HEK293 (cell line): Measurements from ENCODE around the gene CKB.
A peak's percentile ranks its signal among the peaks of the same experiment; 100 is the strongest.

ENCODE experiments used
- ZNF776 ChIP-seq: fragments of 450-650 bp; formaldehyde crosslinking; IDR thresholded peaks from 2 replicates; pipeline ENCODE4 v1.5.0; 2017; ENCODE audit warnings: missing biosample characterization, missing genetic modification characterization, borderline replicate concordance
- TF ChIP-seq, protein P1 (sequence below): fragments of 450-650 bp; formaldehyde crosslinking; IDR thresholded peaks from 2 replicates; pipeline ENCODE4 v1.5.1; 2016; ENCODE audit warnings: missing biosample characterization, missing genetic modification characterization, low read depth
- TF ChIP-seq, protein P2 (sequence below): fragments of 450-650 bp; formaldehyde crosslinking; IDR thresholded peaks from 2 replicates; pipeline ENCODE4 v1.5.1; 2016; ENCODE audit warnings: missing biosample characterization, missing genetic modification characterization
- TF ChIP-seq, protein P3 (sequence below): fragments of 450-650 bp; formaldehyde crosslinking; conservative IDR thresholded peaks from 2 replicates; pipeline ENCODE4 v1.5.1; 2016; ENCODE audit warnings: low read depth, missing biosample characterization, missing genetic modification characterization
- TF ChIP-seq, protein P4 (sequence below): fragments of 450-650 bp; formaldehyde crosslinking; IDR thresholded peaks from 2 replicates; pipeline ENCODE4 v1.5.1; 2016; ENCODE audit warnings: missing biosample characterization, missing genetic modification characterization

DNA sequence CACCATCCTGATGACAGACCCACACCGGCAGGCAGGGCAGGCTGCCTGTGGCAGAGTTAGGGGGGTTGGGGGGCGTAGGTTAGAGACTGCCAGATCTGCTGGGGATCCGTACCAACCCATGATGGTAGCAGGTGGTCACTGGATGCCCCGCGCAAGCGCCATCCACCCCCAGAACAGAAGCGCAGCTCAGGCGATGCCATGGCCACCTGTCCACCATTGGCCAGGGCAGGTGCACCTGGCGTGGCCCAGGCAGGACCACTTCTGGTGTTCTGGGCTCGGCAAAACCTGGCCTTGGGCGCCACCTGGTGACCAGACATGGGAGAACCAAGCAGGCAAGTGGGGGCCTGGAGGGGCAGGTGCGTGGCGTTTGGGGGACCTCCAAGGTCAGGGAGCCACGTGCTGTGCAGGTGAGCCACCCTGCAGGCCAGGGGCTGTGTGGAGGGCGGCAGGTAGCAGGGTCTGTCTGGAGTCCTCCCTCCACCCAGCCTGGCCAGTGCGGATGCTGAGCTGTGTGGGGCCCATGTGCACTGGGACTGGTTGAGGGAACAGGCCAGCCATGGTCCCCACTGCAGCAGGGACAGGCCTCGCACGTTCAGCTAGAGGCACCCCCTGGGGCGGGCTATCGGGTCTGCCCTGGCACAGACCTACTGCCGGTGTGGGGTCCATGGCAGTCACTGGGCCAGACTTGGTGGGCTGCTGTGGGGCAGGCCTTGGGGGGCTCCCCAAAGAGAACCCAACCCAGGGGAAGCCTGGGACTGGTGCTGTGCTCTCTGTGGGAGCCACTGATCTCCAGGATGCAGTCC is 24.2 kb upstream of the CKB start:
- TF ChIP-seq, protein P1, sequence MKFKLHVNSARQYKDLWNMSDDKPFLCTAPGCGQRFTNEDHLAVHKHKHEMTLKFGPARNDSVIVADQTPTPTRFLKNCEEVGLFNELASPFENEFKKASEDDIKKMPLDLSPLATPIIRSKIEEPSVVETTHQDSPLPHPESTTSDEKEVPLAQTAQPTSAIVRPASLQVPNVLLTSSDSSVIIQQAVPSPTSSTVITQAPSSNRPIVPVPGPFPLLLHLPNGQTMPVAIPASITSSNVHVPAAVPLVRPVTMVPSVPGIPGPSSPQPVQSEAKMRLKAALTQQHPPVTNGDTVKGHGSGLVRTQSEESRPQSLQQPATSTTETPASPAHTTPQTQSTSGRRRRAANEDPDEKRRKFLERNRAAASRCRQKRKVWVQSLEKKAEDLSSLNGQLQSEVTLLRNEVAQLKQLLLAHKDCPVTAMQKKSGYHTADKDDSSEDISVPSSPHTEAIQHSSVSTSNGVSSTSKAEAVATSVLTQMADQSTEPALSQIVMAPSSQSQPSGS (tag by site-specific recombination): no peak
- TF ChIP-seq, protein P2, sequence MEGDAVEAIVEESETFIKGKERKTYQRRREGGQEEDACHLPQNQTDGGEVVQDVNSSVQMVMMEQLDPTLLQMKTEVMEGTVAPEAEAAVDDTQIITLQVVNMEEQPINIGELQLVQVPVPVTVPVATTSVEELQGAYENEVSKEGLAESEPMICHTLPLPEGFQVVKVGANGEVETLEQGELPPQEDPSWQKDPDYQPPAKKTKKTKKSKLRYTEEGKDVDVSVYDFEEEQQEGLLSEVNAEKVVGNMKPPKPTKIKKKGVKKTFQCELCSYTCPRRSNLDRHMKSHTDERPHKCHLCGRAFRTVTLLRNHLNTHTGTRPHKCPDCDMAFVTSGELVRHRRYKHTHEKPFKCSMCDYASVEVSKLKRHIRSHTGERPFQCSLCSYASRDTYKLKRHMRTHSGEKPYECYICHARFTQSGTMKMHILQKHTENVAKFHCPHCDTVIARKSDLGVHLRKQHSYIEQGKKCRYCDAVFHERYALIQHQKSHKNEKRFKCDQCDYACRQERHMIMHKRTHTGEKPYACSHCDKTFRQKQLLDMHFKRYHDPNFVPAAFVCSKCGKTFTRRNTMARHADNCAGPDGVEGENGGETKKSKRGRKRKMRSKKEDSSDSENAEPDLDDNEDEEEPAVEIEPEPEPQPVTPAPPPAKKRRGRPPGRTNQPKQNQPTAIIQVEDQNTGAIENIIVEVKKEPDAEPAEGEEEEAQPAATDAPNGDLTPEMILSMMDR (tag by site-specific recombination): peak; percentile 99
- no peak for TF ChIP-seq ZNF776
- TF ChIP-seq, protein P3, sequence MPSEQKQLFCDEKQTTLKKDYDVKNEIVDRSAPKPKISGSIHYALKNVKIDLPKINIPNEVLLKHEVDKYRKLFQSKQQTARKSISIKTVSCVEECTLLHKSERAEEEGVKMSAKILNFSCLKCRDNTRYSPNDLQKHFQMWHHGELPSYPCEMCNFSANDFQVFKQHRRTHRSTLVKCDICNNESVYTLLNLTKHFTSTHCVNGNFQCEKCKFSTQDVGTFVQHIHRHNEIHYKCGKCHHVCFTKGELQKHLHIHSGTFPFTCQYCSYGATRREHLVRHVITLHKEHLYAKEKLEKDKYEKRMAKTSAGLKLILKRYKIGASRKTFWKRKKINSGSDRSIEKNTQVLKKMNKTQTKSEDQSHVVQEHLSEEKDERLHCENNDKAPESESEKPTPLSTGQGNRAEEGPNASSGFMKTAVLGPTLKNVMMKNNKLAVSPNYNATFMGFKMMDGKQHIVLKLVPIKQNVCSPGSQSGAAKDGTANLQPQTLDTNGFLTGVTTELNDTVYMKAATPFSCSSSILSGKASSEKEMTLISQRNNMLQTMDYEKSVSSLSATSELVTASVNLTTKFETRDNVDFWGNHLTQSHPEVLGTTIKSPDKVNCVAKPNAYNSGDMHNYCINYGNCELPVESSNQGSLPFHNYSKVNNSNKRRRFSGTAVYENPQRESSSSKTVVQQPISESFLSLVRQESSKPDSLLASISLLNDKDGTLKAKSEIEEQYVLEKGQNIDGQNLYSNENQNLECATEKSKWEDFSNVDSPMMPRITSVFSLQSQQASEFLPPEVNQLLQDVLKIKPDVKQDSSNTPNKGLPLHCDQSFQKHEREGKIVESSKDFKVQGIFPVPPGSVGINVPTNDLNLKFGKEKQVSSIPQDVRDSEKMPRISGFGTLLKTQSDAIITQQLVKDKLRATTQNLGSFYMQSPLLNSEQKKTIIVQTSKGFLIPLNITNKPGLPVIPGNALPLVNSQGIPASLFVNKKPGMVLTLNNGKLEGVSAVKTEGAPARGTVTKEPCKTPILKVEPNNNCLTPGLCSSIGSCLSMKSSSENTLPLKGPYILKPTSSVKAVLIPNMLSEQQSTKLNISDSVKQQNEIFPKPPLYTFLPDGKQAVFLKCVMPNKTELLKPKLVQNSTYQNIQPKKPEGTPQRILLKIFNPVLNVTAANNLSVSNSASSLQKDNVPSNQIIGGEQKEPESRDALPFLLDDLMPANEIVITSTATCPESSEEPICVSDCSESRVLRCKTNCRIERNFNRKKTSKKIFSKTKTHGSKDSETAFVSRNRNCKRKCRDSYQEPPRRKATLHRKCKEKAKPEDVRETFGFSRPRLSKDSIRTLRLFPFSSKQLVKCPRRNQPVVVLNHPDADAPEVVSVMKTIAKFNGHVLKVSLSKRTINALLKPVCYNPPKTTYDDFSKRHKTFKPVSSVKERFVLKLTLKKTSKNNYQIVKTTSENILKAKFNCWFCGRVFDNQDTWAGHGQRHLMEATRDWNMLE (tag by site-specific recombination): no peak
- TF ChIP-seq, protein P4, sequence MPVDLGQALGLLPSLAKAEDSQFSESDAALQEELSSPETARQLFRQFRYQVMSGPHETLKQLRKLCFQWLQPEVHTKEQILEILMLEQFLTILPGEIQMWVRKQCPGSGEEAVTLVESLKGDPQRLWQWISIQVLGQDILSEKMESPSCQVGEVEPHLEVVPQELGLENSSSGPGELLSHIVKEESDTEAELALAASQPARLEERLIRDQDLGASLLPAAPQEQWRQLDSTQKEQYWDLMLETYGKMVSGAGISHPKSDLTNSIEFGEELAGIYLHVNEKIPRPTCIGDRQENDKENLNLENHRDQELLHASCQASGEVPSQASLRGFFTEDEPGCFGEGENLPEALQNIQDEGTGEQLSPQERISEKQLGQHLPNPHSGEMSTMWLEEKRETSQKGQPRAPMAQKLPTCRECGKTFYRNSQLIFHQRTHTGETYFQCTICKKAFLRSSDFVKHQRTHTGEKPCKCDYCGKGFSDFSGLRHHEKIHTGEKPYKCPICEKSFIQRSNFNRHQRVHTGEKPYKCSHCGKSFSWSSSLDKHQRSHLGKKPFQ (tag by site-specific recombination): no peak
